ENCODE measurements around the gene XCL1. TPM values are rescaled to one million over a fixed set of nuclear protein-coding genes. Genes with fewer than 3 reads are reported as not detected.

XCL1 gene
- total and polyA plus RNA-seq, 2 experiments from 2014 or later = 0.24 TPM; not detected in 1

DNA sequence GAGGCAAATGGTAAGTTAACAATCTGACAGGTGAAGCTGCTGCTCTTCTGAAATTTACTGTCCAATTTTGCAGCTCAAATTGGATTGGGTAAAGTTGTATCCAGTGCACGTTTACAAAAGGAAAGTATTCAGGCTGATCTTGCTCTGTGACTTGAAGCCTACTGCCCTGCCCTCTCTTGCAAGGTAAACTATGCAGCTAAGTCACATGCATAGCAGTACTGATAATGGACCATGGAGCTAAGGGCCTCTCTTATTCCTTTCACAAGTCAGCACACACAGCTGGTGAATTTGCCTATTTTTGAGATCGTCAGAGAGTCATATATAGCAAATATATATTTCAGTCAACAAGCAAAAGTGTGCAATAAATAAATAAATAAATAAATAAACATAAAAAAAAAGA is 23.2 kb downstream of the XCL1 start (continued):
- TF ChIP-seq, protein P1, sequence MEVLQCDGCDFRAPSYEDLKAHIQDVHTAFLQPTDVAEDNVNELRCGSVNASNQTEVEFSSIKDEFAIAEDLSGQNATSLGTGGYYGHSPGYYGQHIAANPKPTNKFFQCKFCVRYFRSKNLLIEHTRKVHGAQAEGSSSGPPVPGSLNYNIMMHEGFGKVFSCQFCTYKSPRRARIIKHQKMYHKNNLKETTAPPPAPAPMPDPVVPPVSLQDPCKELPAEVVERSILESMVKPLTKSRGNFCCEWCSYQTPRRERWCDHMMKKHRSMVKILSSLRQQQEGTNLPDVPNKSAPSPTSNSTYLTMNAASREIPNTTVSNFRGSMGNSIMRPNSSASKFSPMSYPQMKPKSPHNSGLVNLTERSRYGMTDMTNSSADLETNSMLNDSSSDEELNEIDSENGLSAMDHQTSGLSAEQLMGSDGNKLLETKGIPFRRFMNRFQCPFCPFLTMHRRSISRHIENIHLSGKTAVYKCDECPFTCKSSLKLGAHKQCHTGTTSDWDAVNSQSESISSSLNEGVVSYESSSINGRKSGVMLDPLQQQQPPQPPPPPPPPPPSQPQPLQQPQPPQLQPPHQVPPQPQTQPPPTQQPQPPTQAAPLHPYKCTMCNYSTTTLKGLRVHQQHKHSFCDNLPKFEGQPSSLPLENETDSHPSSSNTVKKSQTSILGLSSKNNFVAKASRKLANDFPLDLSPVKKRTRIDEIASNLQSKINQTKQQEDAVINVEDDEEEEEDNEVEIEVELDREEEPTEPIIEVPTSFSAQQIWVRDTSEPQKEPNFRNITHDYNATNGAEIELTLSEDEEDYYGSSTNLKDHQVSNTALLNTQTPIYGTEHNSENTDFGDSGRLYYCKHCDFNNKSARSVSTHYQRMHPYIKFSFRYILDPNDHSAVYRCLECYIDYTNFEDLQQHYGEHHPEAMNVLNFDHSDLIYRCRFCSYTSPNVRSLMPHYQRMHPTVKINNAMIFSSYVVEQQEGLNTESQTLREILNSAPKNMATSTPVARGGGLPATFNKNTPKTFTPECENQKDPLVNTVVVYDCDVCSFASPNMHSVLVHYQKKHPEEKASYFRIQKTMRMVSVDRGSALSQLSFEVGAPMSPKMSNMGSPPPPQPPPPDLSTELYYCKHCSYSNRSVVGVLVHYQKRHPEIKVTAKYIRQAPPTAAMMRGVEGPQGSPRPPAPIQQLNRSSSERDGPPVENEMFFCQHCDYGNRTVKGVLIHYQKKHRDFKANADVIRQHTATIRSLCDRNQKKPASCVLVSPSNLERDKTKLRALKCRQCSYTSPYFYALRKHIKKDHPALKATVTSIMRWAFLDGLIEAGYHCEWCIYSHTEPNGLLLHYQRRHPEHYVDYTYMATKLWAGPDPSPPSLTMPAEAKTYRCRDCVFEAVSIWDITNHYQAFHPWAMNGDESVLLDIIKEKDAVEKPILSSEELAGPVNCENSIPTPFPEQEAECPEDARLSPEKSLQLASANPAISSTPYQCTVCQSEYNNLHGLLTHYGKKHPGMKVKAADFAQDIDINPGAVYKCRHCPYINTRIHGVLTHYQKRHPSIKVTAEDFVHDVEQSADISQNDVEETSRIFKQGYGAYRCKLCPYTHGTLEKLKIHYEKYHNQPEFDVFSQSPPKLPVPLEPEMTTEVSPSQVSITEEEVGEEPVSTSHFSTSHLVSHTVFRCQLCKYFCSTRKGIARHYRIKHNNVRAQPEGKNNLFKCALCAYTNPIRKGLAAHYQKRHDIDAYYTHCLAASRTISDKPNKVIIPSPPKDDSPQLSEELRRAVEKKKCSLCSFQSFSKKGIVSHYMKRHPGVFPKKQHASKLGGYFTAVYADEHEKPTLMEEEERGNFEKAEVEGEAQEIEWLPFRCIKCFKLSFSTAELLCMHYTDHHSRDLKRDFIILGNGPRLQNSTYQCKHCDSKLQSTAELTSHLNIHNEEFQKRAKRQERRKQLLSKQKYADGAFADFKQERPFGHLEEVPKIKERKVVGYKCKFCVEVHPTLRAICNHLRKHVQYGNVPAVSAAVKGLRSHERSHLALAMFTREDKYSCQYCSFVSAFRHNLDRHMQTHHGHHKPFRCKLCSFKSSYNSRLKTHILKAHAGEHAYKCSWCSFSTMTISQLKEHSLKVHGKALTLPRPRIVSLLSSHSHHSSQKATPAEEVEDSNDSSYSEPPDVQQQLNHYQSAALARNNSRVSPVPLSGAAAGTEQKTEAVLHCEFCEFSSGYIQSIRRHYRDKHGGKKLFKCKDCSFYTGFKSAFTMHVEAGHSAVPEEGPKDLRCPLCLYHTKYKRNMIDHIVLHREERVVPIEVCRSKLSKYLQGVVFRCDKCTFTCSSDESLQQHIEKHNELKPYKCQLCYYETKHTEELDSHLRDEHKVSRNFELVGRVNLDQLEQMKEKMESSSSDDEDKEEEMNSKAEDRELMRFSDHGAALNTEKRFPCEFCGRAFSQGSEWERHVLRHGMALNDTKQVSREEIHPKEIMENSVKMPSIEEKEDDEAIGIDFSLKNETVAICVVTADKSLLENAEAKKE (CRISPR knock-in tag; IDR thresholded peaks at IDR 0.05) = no peak
- no peak for TF ChIP-seq ZNF331 (CRISPR knock-in tag; IDR thresholded peaks at IDR 0.05; ENCODE audit: low read depth)
- TF ChIP-seq ZNF114 (CRISPR knock-in tag; IDR thresholded peaks at IDR 0.05) = no peak
- TF ChIP-seq EZH2phosphoT487 (IDR thresholded peaks at IDR 0.05; ENCODE audit: unreplicated experiment) = no peak
- TF ChIP-seq, protein P2, sequence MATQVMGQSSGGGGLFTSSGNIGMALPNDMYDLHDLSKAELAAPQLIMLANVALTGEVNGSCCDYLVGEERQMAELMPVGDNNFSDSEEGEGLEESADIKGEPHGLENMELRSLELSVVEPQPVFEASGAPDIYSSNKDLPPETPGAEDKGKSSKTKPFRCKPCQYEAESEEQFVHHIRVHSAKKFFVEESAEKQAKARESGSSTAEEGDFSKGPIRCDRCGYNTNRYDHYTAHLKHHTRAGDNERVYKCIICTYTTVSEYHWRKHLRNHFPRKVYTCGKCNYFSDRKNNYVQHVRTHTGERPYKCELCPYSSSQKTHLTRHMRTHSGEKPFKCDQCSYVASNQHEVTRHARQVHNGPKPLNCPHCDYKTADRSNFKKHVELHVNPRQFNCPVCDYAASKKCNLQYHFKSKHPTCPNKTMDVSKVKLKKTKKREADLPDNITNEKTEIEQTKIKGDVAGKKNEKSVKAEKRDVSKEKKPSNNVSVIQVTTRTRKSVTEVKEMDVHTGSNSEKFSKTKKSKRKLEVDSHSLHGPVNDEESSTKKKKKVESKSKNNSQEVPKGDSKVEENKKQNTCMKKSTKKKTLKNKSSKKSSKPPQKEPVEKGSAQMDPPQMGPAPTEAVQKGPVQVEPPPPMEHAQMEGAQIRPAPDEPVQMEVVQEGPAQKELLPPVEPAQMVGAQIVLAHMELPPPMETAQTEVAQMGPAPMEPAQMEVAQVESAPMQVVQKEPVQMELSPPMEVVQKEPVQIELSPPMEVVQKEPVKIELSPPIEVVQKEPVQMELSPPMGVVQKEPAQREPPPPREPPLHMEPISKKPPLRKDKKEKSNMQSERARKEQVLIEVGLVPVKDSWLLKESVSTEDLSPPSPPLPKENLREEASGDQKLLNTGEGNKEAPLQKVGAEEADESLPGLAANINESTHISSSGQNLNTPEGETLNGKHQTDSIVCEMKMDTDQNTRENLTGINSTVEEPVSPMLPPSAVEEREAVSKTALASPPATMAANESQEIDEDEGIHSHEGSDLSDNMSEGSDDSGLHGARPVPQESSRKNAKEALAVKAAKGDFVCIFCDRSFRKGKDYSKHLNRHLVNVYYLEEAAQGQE (IDR thresholded peaks at IDR 0.05; ENCODE audit: unreplicated experiment) = no peak
- TF ChIP-seq ETS1 (IDR thresholded peaks at IDR 0.05) = no peak
- TF ChIP-seq EZH2 (IDR thresholded peaks at IDR 0.05; ENCODE audit: low read depth, unreplicated experiment) = no peak
- TF ChIP-seq JUNB (IDR thresholded peaks at IDR 0.05; ENCODE audit: unreplicated experiment) = no peak

All from GM23338 (cell line).